Loucy (cell line): ENCODE data around the gene SMCO2.

Source experiments
- H2AFZ ChIP-seq: fragments of 200-600 bp; sonication (generic); 2 replicates; pipeline ENCODE4 v1.6.0; 2016; ENCODE audit warnings: antibody characterized with exemption, mild to moderate bottlenecking, low read length, moderate library complexity
- H3F3A ChIP-seq: fragments of 200-600 bp; 2 replicates; pipeline ENCODE4 v1.6.0; 2016; ENCODE audit warnings: antibody characterized with exemption, low read depth, mild to moderate bottlenecking
- H3K27me3 ChIP-seq: fragments of 200-600 bp; sonication (generic); 2 replicates; pipeline ENCODE4 v1.6.1; 2014; ENCODE audit warnings: low read length, mild to moderate bottlenecking; ENCODE audit not compliant: insufficient read depth, poor library complexity, severe bottlenecking
- H3K36me3 ChIP-seq: fragments of 200-600 bp; sonication (generic); 2 replicates; pipeline ENCODE4 v1.6.1; 2016; ENCODE audit warnings: low read length; ENCODE audit not compliant: insufficient read depth
- H3K4me1 ChIP-seq: fragments of 200-600 bp; sonication (generic); 2 replicates; pipeline ENCODE4 v1.5.1; 2014; ENCODE audit warnings: low read length, mild to moderate bottlenecking; ENCODE audit not compliant: insufficient read depth, poor library complexity, severe bottlenecking
- H3K4me2 ChIP-seq: fragments of 200-600 bp; sonication (generic); 2 replicates; pipeline ENCODE4 v1.6.0; 2014; ENCODE audit warnings: antibody characterized with exemption, low read length, low read depth, mild to moderate bottlenecking; ENCODE audit not compliant: poor library complexity, severe bottlenecking
- H3K4me3 ChIP-seq: fragments of 200-600 bp; sonication (generic); 2 replicates; pipeline ENCODE4 v1.5.1; 2014; ENCODE audit warnings: low read length, mild to moderate bottlenecking, mixed read lengths; ENCODE audit not compliant: poor library complexity, severe bottlenecking
- H3K79me2 ChIP-seq: fragments of 200-600 bp; sonication (generic); 2 replicates; pipeline ENCODE4 v1.6.1; 2014; ENCODE audit warnings: low read length; ENCODE audit not compliant: insufficient read depth
- H3K9ac ChIP-seq: fragments of 200-600 bp; sonication (generic); 2 replicates; pipeline ENCODE4 v1.6.0; 2014; ENCODE audit warnings: mild to moderate bottlenecking, low read depth, low read length, moderate library complexity; ENCODE audit not compliant: poor library complexity, severe bottlenecking
- H3K9me2 ChIP-seq: fragments of 200-600 bp; sonication (generic); replicated peaks from 2 replicates; pipeline ENCODE4 v1.6.1; 2016; ENCODE audit warnings: low read depth, low read length, mixed read lengths
- H3K9me3 ChIP-seq: fragments of 200-600 bp; sonication (generic); 2 replicates; pipeline ENCODE4 v1.6.1; 2014; ENCODE audit warnings: mild to moderate bottlenecking, antibody characterized with exemption, low read length, low read depth; ENCODE audit not compliant: insufficient read depth
- H4K20me1 ChIP-seq: fragments of 200-600 bp; sonication (generic); 2 replicates; pipeline ENCODE4 v1.6.0; 2014; ENCODE audit warnings: antibody characterized with exemption, low read length, mild to moderate bottlenecking; ENCODE audit not compliant: insufficient read depth, poor library complexity, severe bottlenecking
- CTCF ChIP-seq: fragments of 200-600 bp; sonication (generic); conservative IDR thresholded peaks from 2 replicates; pipeline ENCODE4 v1.5.1; 2014; ENCODE audit warnings: mild to moderate bottlenecking, antibody characterized with exemption, low read length
- EZH2phosphoT487 ChIP-seq: fragments of 200-600 bp; IDR thresholded peaks from 2 replicates; pipeline ENCODE4 v1.6.1; 2018; ENCODE audit warnings: antibody characterized with exemption, mild to moderate bottlenecking, moderate library complexity, borderline replicate concordance

Gene SMCO2

GRCh38 chr12:27474344-27474743 lies 27.8 kb downstream of the SMCO2 start:
- no peak for TF ChIP-seq CTCF
- no peak for TF ChIP-seq EZH2phosphoT487
- no peaks in the 10 kb centered on the region for H3K79me2 ChIP-seq

GRCh38 chr12:27477049-27477448 lies 30.5 kb downstream of the SMCO2 start:
- Histone ChIP-seq H3K36me3 (no peaks in the 10 kb centered on the region), H4K20me1 (no peaks in the 10 kb centered on the region), H3K9ac (no peak overlapping the region), H3F3A (no peaks in the 10 kb centered on the region), H3K27me3 (no peaks in the 10 kb centered on the region), H3K4me2 (no peak overlapping the region), H3K4me1 (peaks cover 12% of the 10 kb centered on the region), H3K79me2 (no peaks in the 10 kb centered on the region), H3K4me3 (no peak overlapping the region), H2AFZ (no peak overlapping the region), H3K9me3 (peaks cover 10% of the 10 kb centered on the region), H3K9me2 (no peaks in the 10 kb centered on the region)
- TF ChIP-seq EZH2phosphoT487 (no peak), CTCF (no peak)

More at GRCh38 chr12:27474344-27474743, 27.8 kb downstream of the SMCO2 start:
- Histone ChIP-seq H3K9me3 (peaks cover 10% of the 10 kb centered on the region), H3K4me1 (peaks cover 25% of the 10 kb centered on the region), H3K36me3 (no peaks in the 10 kb centered on the region), H4K20me1 (no peaks in the 10 kb centered on the region), H2AFZ (no peak overlapping the region), H3K9ac (no peak overlapping the region), H3K9me2 (no peaks in the 10 kb centered on the region), H3K4me3 (no peak overlapping the region), H3K27me3 (no peaks in the 10 kb centered on the region), H3F3A (no peaks in the 10 kb centered on the region), H3K4me2 (no peak overlapping the region)

GRCh38 chr12:27478949-27479348 lies 32.4 kb downstream of the SMCO2 start:
- H3K4me2 ChIP-seq: no peak overlapping the region

More at GRCh38 chr12:27478949-27479348, 32.4 kb downstream of the SMCO2 start:
- Histone ChIP-seq H3K9me2 (no peaks in the 10 kb centered on the region), H3K27me3 (no peaks in the 10 kb centered on the region), H3K79me2 (no peaks in the 10 kb centered on the region), H3K9me3 (peaks cover 10% of the 10 kb centered on the region), H3K4me3 (no peak overlapping the region), H3K4me1 (no peaks in the 10 kb centered on the region), H2AFZ (no peak overlapping the region), H3F3A (no peaks in the 10 kb centered on the region), H4K20me1 (no peaks in the 10 kb centered on the region), H3K36me3 (no peaks in the 10 kb centered on the region), H3K9ac (no peak overlapping the region)
- TF ChIP-seq CTCF (no peak), EZH2phosphoT487 (no peak)
